SK-N-SH (cell line): Measurements from ENCODE around the gene RAI1. TPM values are rescaled to one million over a fixed set of nuclear protein-coding genes. Genes with fewer than 3 reads are reported as not detected.

Experiments used
- CTCF ChIA-PET: fragments of 300-600, 350-600 bp; formaldehyde crosslinking; extraction: SDS; loops from one replicate; lab custom pipeline; 2021; lab: Yijun Ruan, JAX
- POLR2A ChIA-PET: fragments of 350-600 bp; sonication (Branson Sonifier 250); formaldehyde crosslinking; extraction: SDS; loops from one replicate; lab custom pipeline; 2020; ENCODE audit warnings: antibody characterized with exemption, inconsistent platforms; lab: Yijun Ruan, JAX
- DNase-seq: peaks from one replicate; pipeline ENCODE4 v3.0.0; 2012
- H2AFZ ChIP-seq: fragments of 200-600 bp; sonication (generic); 2 replicates; pipeline ENCODE4 v1.8.1; 2016; ENCODE audit warnings: antibody characterized with exemption, mild to moderate bottlenecking, low read depth
- H3F3A ChIP-seq: fragments of 200-600 bp; sonication (generic); replicated peaks from 2 replicates; pipeline ENCODE3; 2016; ENCODE audit warnings: antibody characterized with exemption, mild to moderate bottlenecking; ENCODE audit not compliant: insufficient read depth
- H3K27ac ChIP-seq, 2 experiments: fragments of 200-500 bp in 1 of 2; fragments of 200-600 bp in 1 of 2; sonication (Bioruptor generic) in 1 of 2; sonication (generic), shearing (Covaris generic) in 1 of 2; 2 replicates each; pipeline versions ENCODE4 v1.5.1 to v1.6.1; 2014 to 2016; ENCODE audit warnings: low read depth in 2 of 2, inconsistent platforms in 1 of 2, low read length in 1 of 2, mild to moderate bottlenecking in 1 of 2, mixed read lengths in 1 of 2
- H3K27me3 ChIP-seq: fragments of 200-600 bp; sonication (generic), shearing (Covaris generic); 2 replicates; pipeline ENCODE4 v1.6.1; 2016; ENCODE audit warnings: mixed run types; ENCODE audit not compliant: insufficient read depth
- H3K36me3 ChIP-seq, 2 experiments: fragments of 200-500 bp in 1 of 2; fragments of 200-600 bp in 1 of 2; sonication (Bioruptor generic) in 1 of 2; sonication (generic) in 1 of 2; replicated peaks in 1 of 2; 2 replicates each; pipeline versions ENCODE3 to v1.5.1; 2014 to 2016; ENCODE audit warnings: low read length in 1 of 2, mild to moderate bottlenecking in 1 of 2; ENCODE audit not compliant: insufficient read depth in 2 of 2, control insufficient read depth in 1 of 2
- H3K4me1 ChIP-seq, 2 experiments: fragments of 200-500 bp in 1 of 2; fragments of 200-600 bp in 1 of 2; sonication (Bioruptor generic) in 1 of 2; sonication (generic), shearing (Covaris generic) in 1 of 2; 2 replicates each; pipeline versions ENCODE4 v1.5.1 to v1.6.1; 2014 to 2016; ENCODE audit warnings: low read depth in 1 of 2, low read length in 1 of 2, mixed run types in 1 of 2; ENCODE audit not compliant: insufficient read depth in 2 of 2, control insufficient read depth in 1 of 2
- H3K4me2 ChIP-seq: fragments of 200-600 bp; sonication (generic), shearing (Covaris generic); 2 replicates; pipeline ENCODE4 v1.6.1; 2017; ENCODE audit warnings: mixed run types
- H3K4me3 ChIP-seq, 2 experiments: fragments of 200-500 bp in 1 of 2; fragments of 200-600 bp in 1 of 2; sonication (Bioruptor generic) in 1 of 2; sonication (generic), shearing (Covaris generic) in 1 of 2; 2 replicates each; pipeline versions ENCODE4 v1.5.1 to v1.8.1; 2014 to 2016; ENCODE audit warnings: low read depth in 2 of 2, inconsistent platforms in 1 of 2, low read length in 1 of 2, mild to moderate bottlenecking in 1 of 2, mixed read lengths in 1 of 2, moderate library complexity in 1 of 2
- H3K79me2 ChIP-seq: fragments of 200-600 bp; sonication (generic); 2 replicates; pipeline ENCODE4 v1.8.1; 2017; ENCODE audit warnings: mild to moderate bottlenecking; ENCODE audit not compliant: insufficient read depth
- H3K9ac ChIP-seq: fragments of 200-600 bp; sonication (generic); 2 replicates; pipeline ENCODE4 v1.6.1; 2017; ENCODE audit warnings: mixed run types
- H3K9me2 ChIP-seq: fragments of 200-600 bp; sonication (generic); 2 replicates; pipeline ENCODE4 v1.6.1; 2017; ENCODE audit warnings: mixed run types
- H3K9me3 ChIP-seq: fragments of 200-600 bp; sonication (generic); 2 replicates; pipeline ENCODE4 v1.6.1; 2017; ENCODE audit warnings: mixed run types, mild to moderate bottlenecking, moderate library complexity
- H4K20me1 ChIP-seq: fragments of 200-600 bp; sonication (generic); 2 replicates; pipeline ENCODE4 v1.6.1; 2017; ENCODE audit warnings: mild to moderate bottlenecking, mixed run types; ENCODE audit not compliant: insufficient read depth
- FOXJ3 ChIP-seq: sonication (generic); formaldehyde crosslinking; IDR thresholded peaks from 2 replicates; pipeline ENCODE4 v1.5.1; 2020; ENCODE audit warnings: mild to moderate bottlenecking, missing genetic modification reagents
- NFIC ChIP-seq: IDR thresholded peaks from 2 replicates; pipeline ENCODE4 v1.4.0; 2012; ENCODE audit warnings: borderline replicate concordance
- POLR2AphosphoS5 ChIP-seq: IDR thresholded peaks from 2 replicates; pipeline ENCODE4 v1.6.1; 2012; ENCODE audit warnings: low read depth, low read length
- WGBS: methylation state at CpG from one replicate; pipeline ENCODE4 v1.1.6; 2017; ENCODE audit warnings: low lambda C conversion rate; 5-methylcytosine and 5-hydroxymethylcytosine counted together
- polyA plus RNA-seq, 3 experiments: library from polyadenylated mRNA; depleted of rRNA; stranded (reverse); fragments of >200 nt; gene quantifications; 2 replicates each; pipeline ENCODE4 v1.2.3, GENCODE V29; 2012
- TF ChIP-seq, protein P1 (sequence below): IDR thresholded peaks from 2 replicates; pipeline ENCODE4 v1.4.0; 2012; ENCODE audit warnings: low read depth, borderline replicate concordance
- TF ChIP-seq, protein P2 (sequence below): fragments of 200-600 bp; sonication (generic); IDR thresholded peaks from 2 replicates; pipeline ENCODE4 v1.6.1; 2017; ENCODE audit warnings: antibody characterized with exemption, mild to moderate bottlenecking, moderate library complexity
- TF ChIP-seq, protein P3 (sequence below): IDR thresholded peaks from 2 replicates; pipeline ENCODE4 v1.4.0; 2012; ENCODE audit warnings: low read depth
- TF ChIP-seq, protein P4 (sequence below): IDR thresholded peaks from 2 replicates; pipeline ENCODE4 v1.6.1; 2012; ENCODE audit warnings: mild to moderate bottlenecking, low read depth, low read length, moderate library complexity

RAI1 gene
- polyA plus RNA-seq, 1 of the 3 experiments (the other 2 are of a cell fraction): 4.7 TPM

DNA sequence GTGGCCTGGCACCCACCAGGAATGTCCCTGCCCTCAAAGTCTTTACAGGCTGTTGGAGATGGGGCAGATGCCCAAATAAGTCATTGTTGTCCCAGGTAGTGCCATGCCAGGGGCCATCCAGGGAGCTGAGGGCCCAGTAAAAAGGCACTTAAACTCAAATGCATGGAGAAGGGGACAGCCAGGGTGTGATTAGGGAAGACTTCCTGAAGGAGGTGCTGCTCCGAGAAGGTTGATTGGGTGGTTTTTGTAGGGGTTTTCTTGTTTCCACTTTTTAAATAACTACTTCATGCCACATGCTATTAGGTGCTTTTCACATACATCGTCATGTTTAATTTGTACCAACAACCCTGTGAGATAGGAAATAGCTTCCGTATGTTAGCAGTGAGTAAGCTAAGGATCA, 66.9 kb downstream of the RAI1 start:
- POLR2A ChIA-PET: interaction anchor here (3.6 kb wide), 1 partner anchor 9 kb away, joined by 17 read pairs; no protein-coding TSS in a partner anchor
- H3K4me2 ChIP-seq: no peak overlapping the region
- peaks cover 20% of the 10 kb centered on the region for H3F3A ChIP-seq
- peaks cover 23 to 84% of the 10 kb centered on the region in 2 experiments for H3K4me1 ChIP-seq
- no peak overlapping the region for H3K4me3 ChIP-seq
- H3K79me2 ChIP-seq: peaks cover 66% of the 10 kb centered on the region; the same call in 1 of the 2 replicates
- H3K9me2 ChIP-seq: no peaks in the 10 kb centered on the region
- DNase-seq: no peak
- H3K9me3 ChIP-seq: no peaks in the 10 kb centered on the region
- 91% methylated on average over 3 of the region's 3 CpGs for WGBS
- H2AFZ ChIP-seq: no peak overlapping the region
- TF ChIP-seq, protein P1, sequence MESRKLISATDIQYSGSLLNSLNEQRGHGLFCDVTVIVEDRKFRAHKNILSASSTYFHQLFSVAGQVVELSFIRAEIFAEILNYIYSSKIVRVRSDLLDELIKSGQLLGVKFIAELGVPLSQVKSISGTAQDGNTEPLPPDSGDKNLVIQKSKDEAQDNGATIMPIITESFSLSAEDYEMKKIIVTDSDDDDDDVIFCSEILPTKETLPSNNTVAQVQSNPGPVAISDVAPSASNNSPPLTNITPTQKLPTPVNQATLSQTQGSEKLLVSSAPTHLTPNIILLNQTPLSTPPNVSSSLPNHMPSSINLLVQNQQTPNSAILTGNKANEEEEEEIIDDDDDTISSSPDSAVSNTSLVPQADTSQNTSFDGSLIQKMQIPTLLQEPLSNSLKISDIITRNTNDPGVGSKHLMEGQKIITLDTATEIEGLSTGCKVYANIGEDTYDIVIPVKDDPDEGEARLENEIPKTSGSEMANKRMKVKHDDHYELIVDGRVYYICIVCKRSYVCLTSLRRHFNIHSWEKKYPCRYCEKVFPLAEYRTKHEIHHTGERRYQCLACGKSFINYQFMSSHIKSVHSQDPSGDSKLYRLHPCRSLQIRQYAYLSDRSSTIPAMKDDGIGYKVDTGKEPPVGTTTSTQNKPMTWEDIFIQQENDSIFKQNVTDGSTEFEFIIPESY: no peak
- TF ChIP-seq, protein P2, sequence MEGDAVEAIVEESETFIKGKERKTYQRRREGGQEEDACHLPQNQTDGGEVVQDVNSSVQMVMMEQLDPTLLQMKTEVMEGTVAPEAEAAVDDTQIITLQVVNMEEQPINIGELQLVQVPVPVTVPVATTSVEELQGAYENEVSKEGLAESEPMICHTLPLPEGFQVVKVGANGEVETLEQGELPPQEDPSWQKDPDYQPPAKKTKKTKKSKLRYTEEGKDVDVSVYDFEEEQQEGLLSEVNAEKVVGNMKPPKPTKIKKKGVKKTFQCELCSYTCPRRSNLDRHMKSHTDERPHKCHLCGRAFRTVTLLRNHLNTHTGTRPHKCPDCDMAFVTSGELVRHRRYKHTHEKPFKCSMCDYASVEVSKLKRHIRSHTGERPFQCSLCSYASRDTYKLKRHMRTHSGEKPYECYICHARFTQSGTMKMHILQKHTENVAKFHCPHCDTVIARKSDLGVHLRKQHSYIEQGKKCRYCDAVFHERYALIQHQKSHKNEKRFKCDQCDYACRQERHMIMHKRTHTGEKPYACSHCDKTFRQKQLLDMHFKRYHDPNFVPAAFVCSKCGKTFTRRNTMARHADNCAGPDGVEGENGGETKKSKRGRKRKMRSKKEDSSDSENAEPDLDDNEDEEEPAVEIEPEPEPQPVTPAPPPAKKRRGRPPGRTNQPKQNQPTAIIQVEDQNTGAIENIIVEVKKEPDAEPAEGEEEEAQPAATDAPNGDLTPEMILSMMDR: peak; percentile 33
- no peak for TF ChIP-seq NFIC
- TF ChIP-seq FOXJ3 (CRISPR knock-in tag): no peak
- TF ChIP-seq, protein P3, sequence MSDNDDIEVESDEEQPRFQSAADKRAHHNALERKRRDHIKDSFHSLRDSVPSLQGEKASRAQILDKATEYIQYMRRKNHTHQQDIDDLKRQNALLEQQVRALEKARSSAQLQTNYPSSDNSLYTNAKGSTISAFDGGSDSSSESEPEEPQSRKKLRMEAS: no peak
- no peak for TF ChIP-seq POLR2AphosphoS5
- CTCF ChIA-PET: interaction anchor here (1.0 to 5.4 kb wide), 14 partner anchors 8 to 278 kb away, joined by 3 to 29 read pairs (median 6); partner anchors contain the start of gene RAI1
- H3K27ac ChIP-seq: peak overlapping the region in 1 of 2 experiments; percentile 98; a peak in 2 of 4 replicates
- no peak overlapping the region for H3K9ac ChIP-seq
- peaks cover 68% of the 10 kb centered on the region for H4K20me1 ChIP-seq
- H3K27me3 ChIP-seq: no peaks in the 10 kb centered on the region
- no peaks in the 10 kb centered on the region for H3K36me3 ChIP-seq

DNA sequence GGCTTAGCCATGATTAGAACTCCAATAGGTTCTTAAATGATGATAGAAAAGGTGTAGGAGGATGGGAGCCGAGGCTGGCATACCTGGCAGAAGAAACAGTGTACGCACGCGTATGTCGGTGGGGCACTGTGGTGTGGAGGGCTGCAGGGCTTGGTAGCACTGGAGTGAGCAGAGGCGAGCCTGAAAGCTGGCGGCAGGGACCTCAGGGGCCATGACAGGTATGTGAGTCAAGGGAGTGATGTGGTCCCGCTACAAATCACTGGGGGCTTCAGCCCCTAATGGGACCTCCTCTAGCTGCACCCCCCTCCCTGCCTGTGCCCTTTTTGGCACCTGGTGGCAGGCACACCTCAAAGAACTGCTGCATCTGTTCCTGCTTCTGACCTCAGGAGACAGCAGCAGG, 67.3 kb downstream of the RAI1 start:
- Histone ChIP-seq H3K79me2 (peaks cover 66% of the 10 kb centered on the region; the same call in 1 of the 2 replicates), H2AFZ (no peak overlapping the region), H3K9me2 (no peaks in the 10 kb centered on the region), H3K27me3 (no peaks in the 10 kb centered on the region), H3F3A (peaks cover 20% of the 10 kb centered on the region), H3K36me3 (no peaks in the 10 kb centered on the region), H3K4me2 (0 out of 2 replicates have a peak overlapping the region, but pooled peaks have one; percentile 2), H4K20me1 (peaks cover 64% of the 10 kb centered on the region), H3K4me3 (no peak overlapping the region), H3K4me1 (peaks cover 27 to 84% of the 10 kb centered on the region in 2 experiments), H3K9me3 (no peaks in the 10 kb centered on the region), H3K9ac (no peak overlapping the region), H3K27ac (peak overlapping the region; percentile 10 to 98; a peak in 2 of 4 replicates)
- POLR2A ChIA-PET: interaction anchor here (0.6 to 3.6 kb wide), 4 partner anchors 9 to 88 kb away, joined by 3 to 17 read pairs (median 4); partner anchors contain the start of gene SREBF1
- CTCF ChIA-PET: interaction anchor here (1.1 to 5.4 kb wide), 15 partner anchors 9 to 277 kb away, joined by 3 to 29 read pairs (median 5); partner anchors contain the start of gene RAI1
- TF ChIP-seq, protein P4, sequence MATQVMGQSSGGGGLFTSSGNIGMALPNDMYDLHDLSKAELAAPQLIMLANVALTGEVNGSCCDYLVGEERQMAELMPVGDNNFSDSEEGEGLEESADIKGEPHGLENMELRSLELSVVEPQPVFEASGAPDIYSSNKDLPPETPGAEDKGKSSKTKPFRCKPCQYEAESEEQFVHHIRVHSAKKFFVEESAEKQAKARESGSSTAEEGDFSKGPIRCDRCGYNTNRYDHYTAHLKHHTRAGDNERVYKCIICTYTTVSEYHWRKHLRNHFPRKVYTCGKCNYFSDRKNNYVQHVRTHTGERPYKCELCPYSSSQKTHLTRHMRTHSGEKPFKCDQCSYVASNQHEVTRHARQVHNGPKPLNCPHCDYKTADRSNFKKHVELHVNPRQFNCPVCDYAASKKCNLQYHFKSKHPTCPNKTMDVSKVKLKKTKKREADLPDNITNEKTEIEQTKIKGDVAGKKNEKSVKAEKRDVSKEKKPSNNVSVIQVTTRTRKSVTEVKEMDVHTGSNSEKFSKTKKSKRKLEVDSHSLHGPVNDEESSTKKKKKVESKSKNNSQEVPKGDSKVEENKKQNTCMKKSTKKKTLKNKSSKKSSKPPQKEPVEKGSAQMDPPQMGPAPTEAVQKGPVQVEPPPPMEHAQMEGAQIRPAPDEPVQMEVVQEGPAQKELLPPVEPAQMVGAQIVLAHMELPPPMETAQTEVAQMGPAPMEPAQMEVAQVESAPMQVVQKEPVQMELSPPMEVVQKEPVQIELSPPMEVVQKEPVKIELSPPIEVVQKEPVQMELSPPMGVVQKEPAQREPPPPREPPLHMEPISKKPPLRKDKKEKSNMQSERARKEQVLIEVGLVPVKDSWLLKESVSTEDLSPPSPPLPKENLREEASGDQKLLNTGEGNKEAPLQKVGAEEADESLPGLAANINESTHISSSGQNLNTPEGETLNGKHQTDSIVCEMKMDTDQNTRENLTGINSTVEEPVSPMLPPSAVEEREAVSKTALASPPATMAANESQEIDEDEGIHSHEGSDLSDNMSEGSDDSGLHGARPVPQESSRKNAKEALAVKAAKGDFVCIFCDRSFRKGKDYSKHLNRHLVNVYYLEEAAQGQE: no peak
- DNase-seq: no peak
- WGBS: 81% methylated on average over 8 of the region's 8 CpGs
